Adipocyte (in vitro differentiated cells): ENCODE results near the gene DSCAM.
A peak's percentile ranks its signal among the peaks of the same experiment; 100 is the strongest.

Experiments used
- DNase-seq: peaks from one replicate; pipeline ENCODE4 v3.0.0-alpha.2; 2015; ENCODE audit warnings: low read depth
- H3K27me3 ChIP-seq: replicated peaks from 2 replicates; pipeline ENCODE4 v1.7.0; 2013; ENCODE audit warnings: mild to moderate bottlenecking, low read length, moderate library complexity; ENCODE audit not compliant: control insufficient read depth, insufficient read depth
- H3K36me3 ChIP-seq: 2 replicates; pipeline ENCODE4 v1.7.0; 2013; ENCODE audit warnings: low read length, mild to moderate bottlenecking, moderate library complexity; ENCODE audit not compliant: control insufficient read depth, insufficient read depth, severe bottlenecking
- H3K4me1 ChIP-seq: 2 replicates; pipeline ENCODE4 v1.7.0; 2013; ENCODE audit warnings: mild to moderate bottlenecking, low read length, moderate library complexity; ENCODE audit not compliant: control insufficient read depth, insufficient read depth
- H3K4me3 ChIP-seq: 2 replicates; pipeline ENCODE4 v1.7.0; 2013; ENCODE audit warnings: mild to moderate bottlenecking, low read length, moderate library complexity
- H3K9ac ChIP-seq: 2 replicates; pipeline ENCODE4 v1.7.0; 2013; ENCODE audit warnings: mild to moderate bottlenecking, low read length, moderate library complexity
- H3K9me3 ChIP-seq: 2 replicates; pipeline ENCODE4 v1.7.0; 2013; ENCODE audit warnings: mild to moderate bottlenecking, low read length, moderate library complexity; ENCODE audit not compliant: control insufficient read depth

The DSCAM gene

DNA sequence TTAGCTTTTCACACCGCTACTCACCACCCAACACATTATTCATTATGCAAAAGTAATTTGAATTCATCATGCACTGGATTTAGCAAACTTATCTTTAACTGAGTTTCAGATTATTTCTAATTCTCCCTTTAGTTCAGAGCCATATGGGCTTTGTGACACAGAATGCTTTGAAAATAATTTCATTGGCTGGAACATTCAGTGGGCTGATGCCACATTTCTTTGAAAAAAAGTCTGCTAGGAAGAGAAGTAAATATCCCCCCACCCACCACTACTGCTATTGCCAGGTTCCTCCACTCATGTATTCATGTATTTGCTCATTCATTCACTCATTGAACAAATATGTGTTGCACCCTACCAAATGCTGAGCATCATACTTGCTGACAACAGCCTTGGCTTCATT lies 280.5 kb downstream of the DSCAM start:
- H3K4me3 ChIP-seq: no peak overlapping the region
- H3K36me3 ChIP-seq: no peaks in the 10 kb centered on the region
- no peak overlapping the region for H3K9ac ChIP-seq
- no peaks in the 10 kb centered on the region for H3K27me3 ChIP-seq
- H3K9me3 ChIP-seq: no peaks in the 10 kb centered on the region
- no peak for DNase-seq
- H3K4me1 ChIP-seq: no peaks in the 10 kb centered on the region

- H3K36me3 ChIP-seq: no peaks in the 10 kb centered on the region
- no peak overlapping the region for H3K4me3 ChIP-seq
- no peak overlapping the region for H3K9ac ChIP-seq
- H3K27me3 ChIP-seq: no peaks in the 10 kb centered on the region
- no peaks in the 10 kb centered on the region for H3K4me1 ChIP-seq
- DNase-seq: no peak
- no peaks in the 10 kb centered on the region for H3K9me3 ChIP-seq
Observed at GRCh38 chr21:40564318-40564717, 282.6 kb downstream of the DSCAM start.

- H3K27me3 ChIP-seq: no peaks in the 10 kb centered on the region
- DNase-seq: no peak
- no peaks in the 10 kb centered on the region for H3K36me3 ChIP-seq
- H3K9me3 ChIP-seq: no peaks in the 10 kb centered on the region
- H3K9ac ChIP-seq: no peak overlapping the region
- no peak overlapping the region for H3K4me3 ChIP-seq
- H3K4me1 ChIP-seq: no peaks in the 10 kb centered on the region
Observed at GRCh38 chr21:40563900-40564299, 283.1 kb downstream of the DSCAM start.

DNA sequence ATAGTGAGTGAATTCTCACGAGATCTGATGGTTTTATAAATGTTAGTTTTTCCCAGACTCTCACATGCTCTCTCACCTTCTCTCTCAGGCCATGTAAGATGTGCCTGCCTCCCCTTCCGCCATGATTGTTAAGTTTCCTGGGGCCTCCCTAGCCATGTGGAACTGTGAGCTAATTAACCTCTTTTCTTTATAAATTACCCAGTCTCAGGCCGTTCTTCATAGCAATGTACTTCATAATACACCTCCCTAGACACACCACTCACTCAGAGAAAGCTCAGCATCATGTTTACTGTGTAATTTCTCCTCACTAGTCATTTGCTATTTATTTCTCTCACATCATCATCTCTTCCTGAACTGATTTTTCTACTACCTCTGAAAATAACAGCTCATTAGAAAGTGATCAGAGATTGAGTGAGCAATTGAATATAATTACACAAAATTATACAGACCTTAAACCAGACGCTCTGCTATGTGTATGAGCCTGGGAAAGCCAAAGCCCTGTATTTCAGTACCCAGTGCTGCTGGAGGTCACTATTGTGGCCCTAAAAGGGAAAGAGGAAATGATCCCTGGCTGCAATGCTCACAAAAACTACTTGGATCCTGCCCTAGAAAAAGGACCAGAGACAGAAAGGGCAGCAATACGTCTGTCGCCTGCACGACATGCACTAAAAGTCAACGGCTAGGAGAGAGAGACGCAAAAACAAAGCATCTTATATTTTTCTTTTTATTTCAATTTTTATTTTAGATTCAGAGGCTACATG lies 284.5 kb downstream of the DSCAM start:
- Histone ChIP-seq H3K36me3 (no peaks in the 10 kb centered on the region), H3K27me3 (no peaks in the 10 kb centered on the region), H3K4me3 (no peak overlapping the region), H3K9me3 (no peaks in the 10 kb centered on the region), H3K4me1 (no peaks in the 10 kb centered on the region), H3K9ac (no peak overlapping the region)
- no peak for DNase-seq

- Histone ChIP-seq H3K36me3 (no peaks in the 10 kb centered on the region), H3K27me3 (no peaks in the 10 kb centered on the region), H3K4me1 (no peaks in the 10 kb centered on the region), H3K4me3 (no peak overlapping the region), H3K9me3 (no peaks in the 10 kb centered on the region), H3K9ac (no peak overlapping the region)
- DNase-seq: no peak
Observed at GRCh38 chr21:40556442-40556968, 290.5 kb downstream of the DSCAM start.

DNA sequence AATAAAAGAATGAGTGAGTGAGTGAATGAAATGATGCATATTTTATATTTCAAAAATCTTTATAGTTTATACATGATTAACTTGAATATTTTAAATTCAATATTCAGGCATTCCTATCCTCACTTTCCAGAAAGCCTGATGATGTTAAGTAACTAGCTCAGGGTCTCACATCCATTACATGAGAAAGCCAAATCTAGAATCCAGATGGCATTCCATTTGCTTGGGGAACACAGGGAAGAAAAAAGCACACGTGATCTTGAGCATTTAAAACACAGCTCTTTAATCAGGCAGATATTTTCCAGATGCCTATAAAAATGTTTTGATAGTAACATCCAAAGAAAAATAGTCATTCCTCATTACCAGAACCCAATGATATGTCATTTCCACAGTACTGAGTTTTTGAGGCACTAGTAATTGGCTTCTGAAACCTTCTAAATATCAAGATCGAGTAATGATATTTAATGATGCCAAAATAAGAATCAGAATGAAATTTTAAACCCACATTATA lies 291.9 kb downstream of the DSCAM start:
- Histone ChIP-seq H3K4me1 (no peaks in the 10 kb centered on the region), H3K9ac (no peak overlapping the region), H3K9me3 (no peaks in the 10 kb centered on the region), H3K4me3 (no peak overlapping the region), H3K27me3 (no peaks in the 10 kb centered on the region), H3K36me3 (no peaks in the 10 kb centered on the region)
- peak; percentile 44 for DNase-seq

DNA sequence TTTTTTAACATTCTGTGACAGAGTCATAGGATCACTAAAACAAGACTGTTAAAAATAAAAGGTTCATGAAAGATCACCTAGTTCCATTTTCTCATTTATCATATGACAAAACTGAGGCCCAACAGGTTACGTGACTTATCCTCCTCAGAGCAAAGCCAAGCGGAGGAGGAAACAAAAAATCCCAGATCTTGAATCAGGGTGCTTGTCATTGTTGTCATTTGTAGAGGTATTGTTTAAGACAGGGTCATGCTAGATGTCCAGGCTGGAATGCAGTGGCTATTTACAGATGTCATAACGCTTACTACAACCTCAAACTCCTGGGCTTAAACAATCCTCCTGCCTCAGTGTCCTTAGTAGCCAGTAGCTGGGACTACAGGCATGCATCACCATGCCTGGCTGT lies 293.2 kb downstream of the DSCAM start:
- DNase-seq: no peak
- H3K36me3 ChIP-seq: no peaks in the 10 kb centered on the region
- no peak overlapping the region for H3K4me3 ChIP-seq
- H3K4me1 ChIP-seq: no peaks in the 10 kb centered on the region
- no peaks in the 10 kb centered on the region for H3K9me3 ChIP-seq
- no peaks in the 10 kb centered on the region for H3K27me3 ChIP-seq
- no peak overlapping the region for H3K9ac ChIP-seq

GRCh38 chr21:40547906-40548513 lies 298.9 kb downstream of the DSCAM start:
- peaks cover 6% of the 10 kb centered on the region for H3K9me3 ChIP-seq
- no peak for DNase-seq
- no peak overlapping the region for H3K9ac ChIP-seq
- no peak overlapping the region for H3K4me3 ChIP-seq
- H3K27me3 ChIP-seq: no peaks in the 10 kb centered on the region
- H3K4me1 ChIP-seq: no peaks in the 10 kb centered on the region
- H3K36me3 ChIP-seq: no peaks in the 10 kb centered on the region

- Histone ChIP-seq H3K4me1 (no peaks in the 10 kb centered on the region), H3K4me3 (no peak overlapping the region), H3K9me3 (peaks cover 6% of the 10 kb centered on the region), H3K27me3 (no peaks in the 10 kb centered on the region), H3K36me3 (no peaks in the 10 kb centered on the region), H3K9ac (no peak overlapping the region)
- DNase-seq: no peak
Observed at GRCh38 chr21:40546647-40547046, 300.3 kb downstream of the DSCAM start.

- H3K36me3 ChIP-seq: no peaks in the 10 kb centered on the region
- H3K4me3 ChIP-seq: no peak overlapping the region
- H3K27me3 ChIP-seq: no peaks in the 10 kb centered on the region
- DNase-seq: no peak
- H3K9me3 ChIP-seq: peaks cover 6% of the 10 kb centered on the region
- H3K9ac ChIP-seq: no peak overlapping the region
- no peaks in the 10 kb centered on the region for H3K4me1 ChIP-seq
Observed at GRCh38 chr21:40540216-40540615, 306.7 kb downstream of the DSCAM start.

DNA sequence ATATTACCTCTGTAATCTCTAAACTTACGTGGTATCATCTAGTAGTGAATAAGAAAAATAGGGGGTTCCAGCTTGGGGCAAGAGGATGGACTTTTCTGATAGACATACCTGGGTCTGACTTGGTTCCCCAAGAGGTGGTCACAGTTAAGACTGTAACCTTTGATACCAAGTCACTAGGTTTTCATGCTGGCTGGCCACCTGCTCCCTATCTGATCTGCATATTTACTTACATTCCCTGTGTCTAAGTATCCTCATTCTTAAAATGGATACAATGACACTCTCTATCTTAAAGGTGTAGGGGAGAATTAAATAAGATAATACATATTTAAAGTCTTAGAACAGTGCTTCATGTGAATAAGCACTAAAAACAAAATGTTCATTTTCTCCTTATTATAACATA lies 312.1 kb downstream of the DSCAM start:
- H3K4me1 ChIP-seq: no peaks in the 10 kb centered on the region
- no peak overlapping the region for H3K9ac ChIP-seq
- H3K36me3 ChIP-seq: no peaks in the 10 kb centered on the region
- no peak for DNase-seq
- no peaks in the 10 kb centered on the region for H3K27me3 ChIP-seq
- H3K9me3 ChIP-seq: no peaks in the 10 kb centered on the region
- no peak overlapping the region for H3K4me3 ChIP-seq
